Stimulated activated CD8-positive, alpha-beta memory T cell treated with anti-CD3 and anti-CD28 coated beads, Interleukin-12 subunit alpha, Interleukin-12 subunit beta, amount 100 ng/mL, for 24 hours (primary cell): Measurements from ENCODE around the gene FBXL4.

Experiments
- DNase-seq: peaks from one replicate; pipeline ENCODE4 v3.0.0-alpha.2; 2020; ENCODE audit errors: extremely low read depth

The FBXL4 gene

DNA sequence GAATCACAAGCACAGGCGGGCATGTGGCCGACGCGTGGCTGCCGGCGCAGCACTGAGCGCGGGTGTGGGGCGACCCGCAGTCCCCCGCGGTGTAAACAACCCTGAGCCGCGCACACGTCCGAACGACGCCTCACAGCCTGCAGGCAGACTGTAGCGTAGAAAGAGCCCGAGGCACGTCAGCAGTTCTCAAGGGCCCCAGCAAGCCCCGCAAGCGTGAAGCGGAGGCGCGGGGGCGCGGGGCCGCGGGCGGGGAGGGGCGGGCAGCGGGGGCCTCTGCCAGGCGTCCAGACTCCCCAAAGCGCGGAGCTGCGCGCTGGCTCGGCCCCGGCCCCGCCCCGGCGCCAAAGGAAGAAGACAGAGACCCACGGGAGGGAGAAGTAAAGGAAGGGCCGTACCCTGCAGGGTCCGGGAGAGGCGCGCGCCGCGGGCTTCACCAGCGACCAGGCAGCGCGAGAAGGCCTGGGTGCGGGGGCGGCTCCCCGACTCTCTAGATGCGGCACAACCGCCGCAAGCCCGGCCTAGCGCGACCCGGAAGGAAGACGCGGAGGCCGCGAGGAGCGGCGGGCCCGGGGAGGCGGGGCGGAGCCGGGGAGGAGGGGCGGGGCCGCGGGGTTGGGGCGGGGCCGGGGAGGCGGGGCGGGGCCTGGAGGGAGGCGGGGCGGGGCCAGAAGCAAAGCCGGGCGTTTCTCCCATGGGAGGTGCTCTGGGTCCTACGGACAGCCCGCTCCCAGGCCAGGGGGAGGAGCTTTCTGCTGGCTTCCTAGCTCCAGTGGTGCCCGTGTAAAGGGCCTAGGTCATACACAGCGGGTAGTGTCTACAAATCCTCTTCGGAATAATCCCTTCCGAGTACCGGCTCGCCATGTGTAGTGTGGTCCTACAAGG is at the start of gene FBXL4:
FBXL4 (minus strand) TSS at position 536 of the 882 bp plus-strand sequence. CDS start 20,958 bp downstream, outside the sequence.
- DNase-seq: peak; percentile 45

DNA sequence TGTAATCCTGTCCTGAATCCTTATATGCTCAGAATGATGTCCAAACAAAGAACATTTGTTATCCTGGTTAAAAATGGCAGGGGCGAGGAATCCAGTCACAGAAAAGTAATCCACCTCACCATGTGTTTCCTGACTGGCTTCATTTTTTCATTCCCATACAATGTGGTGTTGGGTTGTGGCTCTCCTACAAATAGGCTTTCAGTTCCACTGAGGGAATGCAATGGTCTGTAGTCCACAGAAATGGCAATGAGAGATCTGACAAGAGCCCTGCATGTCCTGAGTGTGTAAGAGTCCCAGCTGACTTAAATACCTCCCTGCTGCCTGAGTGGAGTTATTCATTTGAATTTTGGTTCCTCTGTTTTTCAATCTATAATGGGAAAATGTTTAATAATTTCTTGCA is 47.4 kb upstream of the FBXL4 start:
- no peak for DNase-seq

DNA sequence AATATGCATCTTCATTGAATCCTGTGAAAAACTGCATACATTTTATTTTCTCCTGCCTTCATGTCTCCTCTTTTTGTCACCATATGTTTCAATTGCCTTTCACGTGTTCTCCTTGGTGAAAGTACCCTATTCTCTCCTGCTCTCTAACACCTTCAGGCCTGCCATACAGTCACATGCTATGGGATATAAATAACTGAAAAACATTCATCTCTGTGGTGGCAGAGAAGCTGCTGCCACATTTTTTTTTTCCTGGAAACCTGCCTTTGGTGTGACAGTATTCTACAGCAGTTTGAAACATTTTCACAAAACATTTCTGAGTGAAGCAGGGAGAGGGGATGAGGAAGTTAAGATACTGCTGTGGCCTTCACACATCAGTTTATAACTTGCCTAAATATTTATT is 44.8 kb upstream of the FBXL4 start:
- no peak for DNase-seq

DNA sequence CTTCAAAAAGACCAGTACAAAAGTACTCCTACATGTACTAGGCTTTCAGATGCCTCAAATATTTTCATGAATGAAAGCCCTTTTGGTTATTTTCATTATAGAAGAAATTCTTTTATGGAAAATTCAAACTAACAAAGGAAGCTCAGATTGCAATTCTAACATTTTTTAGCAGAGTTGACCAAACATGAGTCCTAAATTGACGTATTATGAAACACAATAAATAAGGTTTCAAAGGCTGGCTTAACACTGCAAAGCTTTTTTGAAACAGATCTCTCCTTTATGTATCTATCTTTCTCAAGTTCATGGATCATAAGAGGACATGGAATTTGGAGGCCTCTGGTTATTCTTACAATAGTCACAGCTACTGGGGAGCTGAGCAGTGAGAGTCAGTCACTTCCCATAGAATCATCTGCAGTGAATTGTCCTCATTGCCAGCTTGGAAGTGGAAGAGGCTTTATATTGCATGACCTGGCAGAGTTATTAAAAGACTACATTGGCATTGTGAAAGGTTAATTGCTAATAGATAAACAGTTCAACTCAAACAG is 38.4 kb upstream of the FBXL4 start:
- DNase-seq: no peak

DNA sequence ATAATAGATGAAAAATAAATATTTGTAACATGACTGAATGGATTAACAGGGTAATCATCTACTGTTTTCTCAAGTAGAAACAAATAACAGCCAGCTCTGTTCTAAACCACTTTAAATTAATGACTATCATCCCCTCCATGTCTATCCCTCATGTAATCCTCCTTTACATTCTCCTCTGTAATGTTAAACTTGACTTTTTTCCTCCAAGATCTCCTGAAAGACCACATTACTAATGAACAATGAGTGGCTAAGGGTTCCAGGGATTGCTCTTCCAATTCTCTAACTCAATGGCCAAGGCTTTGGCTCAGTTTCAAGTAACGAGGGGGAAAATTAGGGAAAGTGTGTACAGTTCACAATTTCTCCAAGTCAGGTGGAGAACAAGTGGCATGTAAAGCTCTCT is 37.6 kb upstream of the FBXL4 start:
- DNase-seq: no peak

DNA sequence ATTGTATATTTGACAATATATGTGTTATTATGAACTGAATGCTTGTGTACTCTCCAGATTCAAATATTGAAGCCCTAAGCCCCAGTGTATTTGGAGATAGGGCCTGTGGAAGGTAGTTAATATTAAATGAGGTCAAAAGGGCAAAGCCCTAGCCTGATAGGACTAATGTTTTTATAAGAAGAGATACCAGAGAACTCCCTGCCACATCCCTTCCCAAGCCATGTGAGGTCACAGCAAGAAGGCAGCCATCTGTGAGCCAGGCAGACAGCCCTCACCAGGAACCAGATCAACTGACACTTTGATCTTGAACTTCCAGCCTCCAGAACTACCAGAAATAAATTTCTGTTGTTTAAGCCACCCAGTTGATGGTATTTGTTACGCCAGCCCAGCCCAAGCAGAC is 36.4 kb upstream of the FBXL4 start:
- DNase-seq: no peak

DNA sequence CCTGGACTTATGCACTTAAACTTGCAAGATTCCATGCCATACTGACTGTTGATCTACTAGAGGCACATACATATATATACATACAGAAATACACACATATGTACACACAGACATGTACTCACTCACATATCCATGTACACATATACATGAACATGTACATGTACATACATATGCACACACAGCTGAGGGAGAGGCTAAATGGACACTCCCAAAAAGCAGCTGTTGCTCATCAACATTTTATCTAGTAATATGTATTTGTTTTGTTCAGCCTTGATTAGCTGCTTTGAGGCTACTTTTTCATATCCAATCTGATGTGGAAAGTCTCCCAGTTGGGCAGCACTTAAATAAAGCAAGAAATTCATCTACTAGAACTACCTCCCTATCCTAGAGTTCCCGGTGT is 33.7 kb upstream of the FBXL4 start:
- no peak for DNase-seq

DNA sequence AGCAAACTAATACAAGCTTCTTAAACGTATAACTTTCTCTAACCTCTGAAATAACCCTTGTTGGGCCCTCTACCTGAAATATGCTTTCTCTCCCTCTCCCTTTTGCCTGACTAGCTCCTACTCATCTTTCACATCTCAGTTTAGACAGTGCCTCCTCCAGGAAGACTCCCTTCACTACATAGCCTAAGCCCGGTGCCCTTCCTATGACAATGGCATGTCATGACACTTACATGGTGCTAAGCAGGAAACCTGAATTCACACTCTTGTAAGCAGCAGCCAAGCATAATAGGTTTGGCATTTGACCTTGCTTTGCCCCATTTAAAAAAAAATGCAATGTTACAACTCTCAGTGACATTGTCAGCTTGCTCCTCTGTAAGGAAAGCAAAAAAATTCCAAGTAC is 33.1 kb upstream of the FBXL4 start:
- no peak for DNase-seq

DNA sequence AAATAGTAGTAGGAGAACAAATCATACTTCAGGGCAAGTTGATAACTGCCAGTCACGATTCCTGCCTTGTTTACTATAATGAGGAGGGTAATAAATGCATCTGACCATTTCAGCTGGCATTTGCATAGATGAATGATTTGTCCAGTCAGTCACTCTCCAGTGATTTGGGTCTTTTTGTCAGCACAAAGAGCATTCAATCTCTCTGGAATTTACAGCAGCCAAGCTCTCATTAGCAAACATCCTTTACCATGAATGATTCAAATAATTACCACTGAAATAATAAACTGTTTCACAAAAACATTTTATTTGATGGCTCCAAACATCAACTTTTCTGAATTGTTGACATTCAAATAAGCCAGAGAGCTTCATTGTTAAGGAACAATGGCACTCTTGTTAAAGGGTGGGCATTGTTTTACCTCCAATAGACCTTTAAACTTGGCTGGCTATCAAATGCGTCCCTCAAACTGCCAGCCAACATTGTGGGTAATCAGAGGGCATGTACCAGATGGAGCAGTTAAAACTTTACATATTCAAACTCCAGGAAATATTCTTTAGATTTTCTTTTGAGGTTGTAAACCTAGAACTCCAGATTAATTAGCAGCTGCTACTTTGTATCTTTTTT is 30.0 kb upstream of the FBXL4 start:
- DNase-seq: no peak

DNA sequence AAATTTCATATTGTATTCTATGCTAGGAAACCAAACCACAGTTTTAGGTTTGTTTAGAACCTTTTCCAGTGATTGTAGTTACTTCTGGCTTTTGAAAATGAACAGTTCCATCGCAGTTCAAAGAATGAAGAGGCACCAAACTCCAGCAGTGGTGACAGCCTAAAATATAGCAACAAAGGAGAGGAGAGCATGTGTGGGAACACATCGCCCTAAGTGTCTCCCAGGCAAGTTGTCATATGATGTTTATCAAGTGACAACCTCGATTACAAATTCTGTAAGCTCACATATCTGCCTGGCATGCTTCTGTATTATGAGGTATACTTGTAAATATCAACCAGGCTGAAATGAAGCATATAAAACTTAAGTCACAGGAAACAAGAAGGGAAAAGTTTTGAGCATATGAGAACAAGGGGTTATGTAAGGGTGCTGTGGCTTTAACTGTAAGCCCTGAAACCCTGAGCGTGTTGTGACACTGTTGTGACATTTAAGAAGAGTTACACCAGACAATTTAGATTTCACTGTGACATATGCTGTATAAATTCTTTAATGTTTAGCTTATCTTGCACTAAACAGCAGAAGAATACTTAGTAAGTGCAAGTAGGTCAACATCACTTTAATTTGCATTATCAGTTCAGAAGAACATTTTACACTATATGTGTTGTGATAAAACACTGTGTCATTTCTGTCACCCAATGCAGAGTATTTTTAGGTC is 29.1 kb upstream of the FBXL4 start:
- no peak for DNase-seq

DNA sequence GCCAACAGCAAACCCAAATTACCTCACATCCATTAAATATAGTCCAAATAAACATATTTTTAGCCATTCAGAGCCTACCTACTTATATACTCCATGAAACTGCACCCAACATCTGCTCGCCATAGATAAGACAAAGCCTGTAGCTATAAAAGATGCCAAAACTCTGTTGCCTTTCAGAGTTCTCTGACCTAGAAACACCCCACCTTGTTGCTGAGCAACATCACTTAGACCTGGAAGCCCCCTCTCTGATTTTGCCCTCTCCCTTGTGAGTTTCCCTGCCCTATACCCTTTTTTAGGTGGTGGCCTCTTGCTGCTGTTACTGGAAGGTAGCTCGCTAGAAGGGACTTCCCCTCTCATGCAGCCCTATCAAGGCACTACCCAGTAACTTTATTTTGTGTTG is 27.7 kb upstream of the FBXL4 start:
- no peak for DNase-seq

DNA sequence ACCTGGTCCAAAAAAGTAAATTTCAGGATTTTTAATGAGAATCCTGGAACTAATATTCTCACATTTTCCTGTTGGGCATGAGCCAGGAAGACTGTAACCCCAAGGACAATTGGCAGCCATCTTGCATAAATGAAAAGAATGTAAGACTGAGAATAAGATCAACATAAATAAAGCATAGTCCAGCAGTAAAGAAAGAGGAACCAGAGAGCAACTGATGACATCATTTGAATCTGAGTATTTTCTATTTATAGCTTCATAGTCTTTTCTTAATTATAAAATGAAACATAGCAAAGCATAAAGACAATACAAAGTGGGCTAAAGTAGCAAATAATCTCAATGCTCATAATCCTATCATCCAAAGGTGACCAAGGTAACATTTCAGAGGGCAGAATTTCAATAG is 26.6 kb upstream of the FBXL4 start:
- no peak for DNase-seq

DNA sequence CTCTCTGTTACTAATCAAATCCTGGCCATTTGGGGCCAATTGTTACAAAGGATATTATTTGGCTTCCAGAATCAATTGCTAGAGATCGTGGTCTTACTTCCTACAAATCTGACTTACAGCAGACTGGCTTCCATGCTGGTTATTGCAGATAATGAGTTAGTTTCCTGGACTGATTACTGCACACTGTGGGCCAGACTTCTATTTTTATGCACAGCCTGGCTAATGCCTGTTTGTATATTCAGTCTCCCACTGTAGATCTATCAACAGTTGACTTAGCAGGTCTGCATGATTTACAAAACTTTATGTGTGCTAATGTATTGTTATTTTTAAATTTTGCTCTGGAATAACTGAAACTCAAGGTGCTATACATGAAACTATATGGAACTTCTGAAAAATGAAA is 25.8 kb upstream of the FBXL4 start:
- no peak for DNase-seq

DNA sequence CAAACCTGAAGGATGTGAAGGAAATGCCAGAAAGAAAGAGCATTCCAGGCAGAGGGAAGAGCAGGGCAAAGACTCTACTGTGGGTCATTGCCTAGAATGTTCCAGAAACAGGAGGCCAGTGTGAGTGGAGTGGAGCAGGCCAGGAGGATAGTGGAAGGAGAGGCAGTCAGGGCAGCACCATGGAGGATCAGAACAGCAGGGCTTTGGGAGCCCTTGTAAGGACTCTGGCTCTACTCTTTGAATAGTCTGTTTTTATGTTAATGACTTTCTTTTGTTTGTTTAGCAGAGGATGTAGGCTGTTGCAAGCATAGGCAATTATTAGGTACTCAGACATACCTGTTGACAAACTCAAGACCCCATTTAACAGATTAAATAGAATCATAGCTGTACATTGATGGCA is 23.6 kb upstream of the FBXL4 start:
- DNase-seq: no peak

DNA sequence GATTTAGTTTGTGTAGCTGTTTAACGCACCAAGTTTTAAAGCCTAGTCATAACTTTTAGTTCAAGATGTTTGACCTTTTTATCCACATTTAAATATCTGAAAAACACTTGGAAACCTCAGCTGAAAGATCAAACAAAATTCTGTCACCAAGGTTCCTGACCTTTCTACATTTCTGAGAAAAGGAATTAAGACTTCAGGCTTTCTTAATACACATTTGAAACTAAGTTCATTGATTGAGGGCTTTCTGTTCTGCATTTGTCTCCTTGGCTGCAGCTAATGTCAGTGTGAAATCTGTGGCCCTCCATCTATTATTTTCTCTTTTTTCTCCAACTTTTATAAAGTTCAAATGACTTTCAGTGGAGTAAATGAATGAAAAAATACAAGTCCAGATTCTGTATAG is 22.7 kb upstream of the FBXL4 start:
- no peak for DNase-seq

DNA sequence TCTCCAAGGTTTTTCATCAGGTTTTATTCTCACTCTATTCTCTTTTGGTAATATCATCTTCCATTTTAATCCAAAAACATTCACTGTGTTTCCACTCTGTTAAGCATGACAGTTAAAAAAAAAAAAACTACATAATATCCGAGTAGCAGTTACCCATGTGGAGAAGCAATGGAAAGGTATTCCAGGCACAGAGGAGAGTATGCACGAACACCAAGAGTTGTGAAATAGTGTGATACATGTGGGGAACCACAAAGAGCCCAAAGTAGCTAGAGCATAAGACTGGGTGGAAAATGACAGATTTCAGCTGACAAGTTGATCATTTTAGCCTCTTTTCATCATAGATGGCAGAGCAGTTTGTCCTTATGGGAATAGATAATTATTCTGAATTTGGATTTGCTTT is 19.9 kb upstream of the FBXL4 start:
- no peak for DNase-seq

DNA sequence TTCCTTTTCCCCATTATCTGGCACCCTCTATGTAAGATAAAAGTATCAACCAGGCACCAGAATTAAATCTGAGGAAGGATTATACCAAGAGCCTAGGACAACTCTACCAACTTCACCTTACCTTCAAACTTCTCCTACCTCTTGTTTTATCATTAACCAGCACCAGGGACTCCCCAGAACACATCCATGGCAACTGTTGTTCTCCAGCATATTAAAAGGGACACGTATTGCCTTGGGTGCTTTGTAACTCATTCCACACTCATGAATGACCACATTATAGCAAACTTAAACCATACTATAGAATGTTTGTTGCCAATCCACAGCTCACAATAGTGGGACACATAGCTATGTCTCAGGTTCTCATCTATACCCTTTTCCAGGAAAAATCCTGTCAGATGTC is 11.9 kb upstream of the FBXL4 start:
- DNase-seq: no peak

DNA sequence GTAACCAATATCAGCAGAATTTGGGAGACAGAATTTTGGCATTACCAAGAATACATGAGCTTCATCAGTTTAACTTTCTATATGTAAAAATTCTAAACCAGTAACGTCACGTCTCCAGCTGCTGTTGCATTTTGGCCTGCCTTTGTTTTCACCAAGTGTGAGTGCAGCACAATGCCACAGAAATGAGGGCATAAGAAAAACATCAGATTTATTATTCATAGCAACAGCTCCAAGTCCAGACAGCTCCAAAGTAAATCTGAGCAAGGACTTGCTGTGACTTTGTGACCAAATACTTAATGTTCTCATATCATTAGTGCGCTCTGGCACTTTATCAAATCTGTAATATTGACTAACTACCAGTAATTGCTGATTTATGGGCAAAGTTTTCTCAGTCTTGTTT is 11.0 kb upstream of the FBXL4 start:
- DNase-seq: no peak

DNA sequence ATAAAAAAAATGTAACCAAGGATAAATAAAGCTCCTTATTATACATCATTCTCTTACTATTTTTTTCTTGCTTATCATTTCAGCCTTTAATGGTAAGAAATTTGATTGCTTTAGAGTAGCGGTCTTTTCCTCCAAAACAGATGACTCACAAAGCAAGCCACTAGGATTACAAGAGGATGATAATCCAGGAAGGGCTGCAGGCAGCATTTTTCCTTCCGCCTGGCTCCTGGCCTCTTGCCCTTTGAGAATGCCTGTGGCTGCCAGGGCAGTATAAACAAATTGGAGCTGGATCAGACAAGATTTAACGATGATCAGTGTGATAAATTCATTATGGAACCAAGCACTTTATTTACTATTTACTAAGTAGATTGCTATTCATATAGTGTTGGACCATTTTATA is 9.7 kb upstream of the FBXL4 start:
- DNase-seq: no peak

DNA sequence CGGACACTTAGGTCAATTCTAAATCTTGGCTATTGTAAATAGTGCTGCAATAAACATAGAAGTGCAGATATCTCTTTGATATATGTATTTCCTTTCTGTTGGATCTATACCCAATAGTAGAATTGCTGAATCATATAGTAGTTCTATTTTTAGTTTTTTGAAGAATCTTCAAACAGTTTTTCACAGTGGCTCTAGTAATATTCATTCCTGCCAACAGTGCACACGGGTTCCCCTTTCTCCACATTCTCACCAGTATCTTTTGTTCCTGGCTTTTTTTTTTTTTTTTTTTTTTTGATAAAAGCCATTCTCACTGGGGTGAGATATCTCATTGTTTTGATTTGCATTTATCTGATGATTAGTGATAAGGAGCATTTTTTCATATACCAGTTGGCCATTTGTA is 1.8 kb upstream of the FBXL4 start:
- DNase-seq: no peak

DNA sequence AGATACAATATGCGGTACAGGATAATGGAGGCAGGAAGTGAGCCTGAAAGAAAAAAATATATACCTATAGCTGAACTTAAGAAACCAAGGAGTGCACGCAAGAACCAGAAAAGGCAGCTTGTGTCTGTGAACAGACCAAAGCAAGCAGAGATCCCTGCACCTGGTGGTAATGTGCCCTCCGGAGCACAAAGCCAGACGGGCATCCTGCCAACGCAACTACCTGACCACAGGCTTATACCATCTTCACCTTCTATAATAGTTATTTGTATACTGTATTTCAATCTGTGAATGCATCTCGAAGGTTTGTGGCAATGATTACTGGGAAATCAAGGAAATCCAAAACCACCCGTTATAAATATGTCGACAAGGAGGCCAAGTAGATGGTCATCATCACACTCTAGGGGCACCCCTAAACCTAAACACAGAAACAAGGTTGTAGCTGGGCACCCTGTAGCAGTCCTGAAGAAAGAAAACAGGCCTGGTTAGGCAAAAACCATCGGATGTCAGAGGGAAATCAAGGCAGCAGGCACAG is 801 bp downstream of the FBXL4 start:
- DNase-seq: no peak

DNA sequence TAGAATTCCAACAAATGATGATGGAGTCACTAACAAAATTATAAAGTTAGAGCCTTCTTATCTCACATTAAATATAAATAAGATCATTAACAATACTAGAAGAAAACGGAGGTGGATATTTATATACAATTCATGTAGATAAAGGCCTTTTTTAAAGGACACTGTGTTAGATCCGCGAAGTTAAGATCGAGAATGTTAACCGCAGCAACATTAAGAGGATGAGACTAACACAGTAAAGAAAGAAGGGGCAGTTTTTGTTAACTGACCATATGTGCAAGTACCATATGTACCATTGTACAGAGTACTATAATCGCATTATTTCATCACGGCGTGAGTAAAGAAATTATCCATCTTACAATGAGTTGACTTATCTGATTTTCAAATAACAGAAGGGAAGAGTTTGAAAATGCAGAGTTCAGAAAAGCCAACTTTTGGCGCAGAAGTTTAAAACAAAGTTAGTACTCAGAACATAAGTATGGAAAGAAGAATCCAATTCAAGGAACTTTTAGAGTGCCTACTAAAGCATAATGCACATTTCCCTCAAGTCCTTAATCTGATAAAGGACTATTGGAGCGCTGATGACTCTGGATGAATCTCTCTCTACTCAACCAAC is 1.4 kb downstream of the FBXL4 start:
- no peak for DNase-seq
